ENCODE measurements around the gene TIGD6.

- no peak for TF ChIP-seq CTCF (IDR thresholded peaks at IDR 0.05)
- TF ChIP-seq EZH2phosphoT487 (IDR thresholded peaks at IDR 0.05), result no peak
Measured at GRCh38 chr5:150006318-150006717, 5.9 kb upstream of the TIGD6 start.

Data from neural progenitor cell (in vitro differentiated cells).